Measurements from ENCODE around the gene INPP1. TPM values are rescaled to one million over a fixed set of nuclear protein-coding genes. Genes with fewer than 3 reads are reported as not detected.

The INPP1 gene
- total and polyA plus RNA-seq, 2 of the 8 experiments (the other 6 are each of a cell fraction or from before 2014, with no cell fraction given), result 0.88 to 3.0 TPM

DNA sequence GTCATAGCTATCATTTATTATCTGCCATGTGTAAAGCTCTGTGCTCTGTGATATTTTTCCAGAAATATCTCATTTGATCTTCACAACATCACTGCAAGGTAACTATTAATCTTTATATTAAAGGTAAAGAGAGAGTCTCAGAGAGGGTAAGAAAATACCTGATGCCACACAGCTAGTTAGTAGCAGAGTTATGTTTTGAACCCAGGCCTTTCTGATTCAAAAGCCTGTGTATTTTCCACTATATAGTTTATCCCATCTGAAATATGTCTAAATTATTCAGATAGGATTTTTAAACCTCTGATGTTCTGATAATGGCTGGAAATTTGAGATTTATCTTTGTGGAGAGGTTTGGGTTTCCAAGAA lies 10.1 kb downstream of the INPP1 start:
- Histone ChIP-seq H3K14ac (ENCODE audit: insufficient read length) (no peak overlapping the region), H4K8ac (ENCODE audit: extremely low read depth, insufficient read depth, low read length) (no peak overlapping the region), H3K56ac (replicated peaks; ENCODE audit: insufficient read length, low read depth, low read length) (no peak overlapping the region), H3K4me1 (replicated peaks in 1 of 4; ENCODE audit: control insufficient read depth in 3 of 4, insufficient read depth in 4 of 4, low read length in 3 of 4) (no peaks in the 10 kb centered on the region), H2BK20ac (ENCODE audit: low read length) (no peak overlapping the region), H3K4me3 (ENCODE audit: extremely low read depth in 1 of 4, insufficient read depth in 2 of 4, low read depth in 3 of 4, low read length in 4 of 4) (no peak overlapping the region), H2AFZ (ENCODE audit: low read length) (no peak overlapping the region), H2AK5ac (ENCODE audit: low read depth, low read length) (no peak overlapping the region), H3K79me1 (ENCODE audit: low read depth, low read length) (no peaks in the 10 kb centered on the region), H3K27me3 (replicated peaks in 1 of 4; ENCODE audit: control insufficient read depth in 3 of 4, extremely low read depth in 1 of 4, insufficient read depth in 3 of 4, low read length in 3 of 4) (no peaks in the 10 kb centered on the region), H4K5ac (ENCODE audit: insufficient read length, low read depth, low read length) (no peak overlapping the region), H3K23me2 (ENCODE audit: low read depth, low read length) (no peaks in the 10 kb centered on the region), H3K36me3 (ENCODE audit: control insufficient read depth in 2 of 4, insufficient read depth in 4 of 4, low read length in 3 of 4) (no peaks in the 10 kb centered on the region), H3K23ac (ENCODE audit: insufficient read length) (no peak overlapping the region), H3K9me3 (ENCODE audit: insufficient read depth in 2 of 2, low read depth in 1 of 2, low read length in 1 of 2) (no peaks in the 10 kb centered on the region), H3K4ac (replicated peaks; ENCODE audit: insufficient read length, low read depth, low read length) (no peak overlapping the region), H3K9ac (replicated peaks in 1 of 4; ENCODE audit: extremely low read depth in 1 of 4, low read depth in 3 of 4, low read length in 3 of 4) (no peak overlapping the region), H3K18ac (ENCODE audit: extremely low read depth, low read length) (no peak overlapping the region), H2BK15ac (ENCODE audit: low read length) (no peak overlapping the region), H2BK12ac (ENCODE audit: low read depth, low read length) (no peak overlapping the region), H3K79me2 (ENCODE audit: control insufficient read depth in 1 of 2, insufficient read depth in 2 of 2, low read length in 2 of 2) (no peaks in the 10 kb centered on the region), H2BK5ac (ENCODE audit: low read depth, low read length) (no peak overlapping the region), H4K20me1 (replicated peaks in 1 of 2; ENCODE audit: control insufficient read depth in 1 of 2, insufficient read depth in 2 of 2, low read length in 2 of 2) (no peaks in the 10 kb centered on the region), H4K91ac (replicated peaks; ENCODE audit: insufficient read length, low read length) (no peak overlapping the region), H3K27ac (ENCODE audit: low read depth, low read length) (no peak overlapping the region), H3K4me2 (ENCODE audit: insufficient read depth in 1 of 2, low read depth in 2 of 2, low read length in 2 of 2) (no peak overlapping the region), H2BK120ac (replicated peaks; ENCODE audit: low read depth, low read length) (no peak overlapping the region)
- ChIA-PET CTCF (ENCODE audit: partially characterized antibody) (interaction anchor here (2.0 to 2.5 kb wide), 2 partner anchors 9 to 23 kb away, joined by 6 to 12 read pairs; no protein-coding TSS in a partner anchor), POLR2A (ENCODE audit: partially characterized antibody) (no interaction called here)
- FAIRE-seq (no peak), DNase-seq (ENCODE audit: low read depth in 1 of 2, low spot score in 2 of 2) (no peak)
- no peak for TF ChIP-seq POLR2A (IDR thresholded peaks at IDR 0.05; ENCODE audit: control extremely low read depth in 1 of 2, low read depth in 2 of 2, low read length in 2 of 2)
- TF ChIP-seq TBP (IDR thresholded peaks at IDR 0.05; ENCODE audit: low read depth, low read length), result no peak
- no peak for TF ChIP-seq SP4 (IDR thresholded peaks at IDR 0.05; ENCODE audit: low read length)
- TF ChIP-seq USF2 (IDR thresholded peaks at IDR 0.05; ENCODE audit: low read length), result no peak
- TF ChIP-seq ATF2 (IDR thresholded peaks at IDR 0.05; ENCODE audit: low read length), result no peak

Measured in H1 (cell line).